HG03066 (cell line): ENCODE measurements around the gene ZNF181.
"Not testable (repeated sequence)": the region's sequence is repeated elsewhere in the genome, so short reads cannot be mapped to it uniquely, and the experiment has no call there.

ENCODE experiments used
- ATAC-seq: cut with Tn5 transposase; IDR thresholded peaks from one replicate; pipeline ENCODE4 v1.9.1; 2021; ENCODE audit warnings: low read depth; ENCODE audit not compliant: unreplicated experiment

ZNF181 gene

DNA sequence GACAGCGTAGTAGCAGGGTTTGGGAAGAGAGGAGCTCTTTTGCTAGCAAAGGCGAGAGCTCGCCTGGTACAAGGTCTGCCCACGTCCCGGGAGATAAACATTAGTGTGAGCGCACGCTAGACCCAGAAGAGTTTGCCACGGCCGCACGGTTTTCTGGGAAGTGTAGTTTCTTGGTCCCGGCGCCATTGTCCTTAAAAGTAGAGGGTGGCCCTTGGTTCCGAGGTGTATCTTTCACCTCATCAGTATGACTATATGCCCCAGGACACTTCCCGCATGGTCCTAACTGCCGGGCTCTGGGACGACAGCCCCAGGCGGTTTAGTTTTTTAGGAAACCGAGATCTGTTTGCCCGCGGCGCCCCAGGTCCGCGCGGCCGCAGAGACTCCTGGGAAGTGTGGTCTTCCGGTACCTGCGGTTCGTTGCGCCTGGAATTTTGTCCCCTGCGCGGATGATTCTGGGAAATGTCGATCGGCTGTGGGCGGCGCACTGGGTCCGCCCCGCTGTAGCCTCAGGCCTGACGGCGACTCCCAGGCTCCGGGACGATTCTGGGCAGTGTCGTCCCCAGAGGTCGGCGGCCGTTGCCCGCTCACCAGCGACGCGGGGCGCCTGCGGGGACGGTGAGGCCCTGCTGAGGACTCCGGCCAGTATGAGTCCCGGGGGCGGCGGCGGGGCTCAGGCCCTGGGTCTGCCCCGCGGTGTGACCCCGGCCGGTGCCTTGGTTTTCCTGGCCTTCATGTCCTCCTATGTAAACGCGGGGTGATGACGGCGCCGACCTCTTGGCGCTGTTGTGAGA is at the start of gene ZNF181:
TSS of gene ZNF181 (plus strand) at position 498 of the 791 bp plus-strand sequence. CDS start 795 bp downstream, outside the sequence.
- ATAC-seq, result peak; percentile 72

DNA sequence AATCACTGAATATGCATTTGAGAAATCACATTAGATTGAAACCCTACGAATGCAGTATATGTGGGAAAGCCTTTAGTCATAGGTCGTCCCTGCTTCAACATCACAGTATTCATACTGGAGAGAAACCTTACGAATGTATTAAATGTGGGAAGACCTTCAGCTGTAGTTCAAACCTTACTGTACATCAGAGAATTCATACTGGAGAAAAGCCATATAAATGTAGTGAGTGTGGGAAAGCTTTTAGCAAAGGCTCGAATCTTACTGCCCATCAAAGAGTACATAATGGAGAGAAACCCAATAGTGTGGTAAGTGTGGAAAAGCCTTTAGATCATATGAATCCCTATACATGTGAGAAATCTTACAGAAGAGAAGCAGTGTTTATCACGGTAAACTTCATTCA is 48.8 kb upstream of the ZNF181 start:
- not testable (repeated sequence) for ATAC-seq

DNA sequence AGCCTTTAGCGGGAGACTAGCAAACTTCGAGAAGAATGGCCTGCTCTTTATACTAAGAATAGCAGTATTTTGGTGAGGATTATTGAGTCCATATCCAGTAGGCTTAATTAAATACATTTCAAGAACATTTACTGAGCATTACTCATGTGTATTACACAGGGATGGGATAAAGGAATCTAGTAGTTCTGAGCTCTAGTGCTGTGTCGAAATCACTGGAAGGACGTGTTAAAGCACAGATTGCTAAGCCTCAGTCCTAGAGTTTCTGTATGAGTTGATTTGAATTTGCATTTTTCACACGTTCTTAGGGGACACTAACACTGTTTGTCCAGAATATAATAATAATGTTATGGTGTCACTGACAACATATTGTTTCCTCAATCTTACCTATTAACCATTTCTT is 47.6 kb upstream of the ZNF181 start:
- ATAC-seq, result no peak

DNA sequence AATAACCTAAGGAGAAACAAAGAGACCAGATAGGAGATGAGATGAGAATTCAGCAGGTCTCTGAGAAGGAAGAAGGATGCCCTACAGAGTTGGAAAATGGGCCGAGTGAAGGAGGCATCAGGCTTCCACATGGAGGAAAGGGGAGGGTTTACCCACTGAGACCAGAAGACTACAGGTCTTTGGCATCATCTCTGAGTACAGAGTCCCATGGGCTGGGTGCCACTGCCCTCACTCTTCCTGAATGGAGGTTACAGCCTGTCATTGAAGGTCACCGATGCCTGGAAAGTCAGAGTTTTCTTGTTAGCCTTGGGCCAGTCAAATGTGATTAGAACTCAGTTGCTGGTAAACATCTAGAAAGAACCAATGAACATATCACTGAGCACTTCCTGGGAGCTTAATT is 46.7 kb upstream of the ZNF181 start:
- ATAC-seq, result no peak

DNA sequence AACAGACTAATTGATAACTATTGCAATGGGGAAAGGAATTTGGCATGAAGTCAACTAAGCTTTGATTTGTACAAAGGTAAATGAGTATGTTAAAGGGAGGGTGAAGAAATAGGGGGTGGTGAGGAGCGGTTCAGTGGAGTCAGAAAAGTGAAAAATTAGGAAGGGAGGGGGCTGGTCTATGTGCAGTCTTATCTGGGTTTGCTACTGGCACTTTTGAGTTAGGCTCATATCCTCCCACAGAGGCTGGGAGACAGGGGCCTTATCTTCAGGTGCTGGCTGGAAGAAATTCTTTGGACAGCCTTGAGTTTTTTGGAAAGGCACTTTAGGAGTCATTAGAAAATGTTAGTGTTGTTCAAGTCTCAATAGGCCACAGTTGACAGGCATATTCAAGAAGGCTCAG is 45.5 kb upstream of the ZNF181 start:
- ATAC-seq, result no peak

DNA sequence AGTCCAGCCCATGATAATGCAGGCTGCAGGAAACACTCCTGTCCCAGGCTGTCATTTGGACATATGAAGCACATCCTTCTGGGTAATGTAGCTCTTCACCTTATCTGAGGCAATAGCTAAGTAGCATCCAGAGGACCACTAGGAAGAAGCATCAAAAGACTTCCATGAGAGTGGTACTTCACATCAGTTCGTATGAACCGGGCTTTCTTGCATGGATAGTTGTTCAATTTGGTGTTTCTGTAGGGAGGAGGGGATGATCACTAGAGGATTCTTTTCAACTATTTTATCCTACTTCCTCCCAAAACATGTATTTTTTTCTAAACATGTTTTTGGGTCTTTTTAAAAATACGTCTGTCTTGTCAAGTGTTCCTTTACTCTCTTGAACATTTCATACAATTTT is 43.7 kb upstream of the ZNF181 start:
- no peak for ATAC-seq

DNA sequence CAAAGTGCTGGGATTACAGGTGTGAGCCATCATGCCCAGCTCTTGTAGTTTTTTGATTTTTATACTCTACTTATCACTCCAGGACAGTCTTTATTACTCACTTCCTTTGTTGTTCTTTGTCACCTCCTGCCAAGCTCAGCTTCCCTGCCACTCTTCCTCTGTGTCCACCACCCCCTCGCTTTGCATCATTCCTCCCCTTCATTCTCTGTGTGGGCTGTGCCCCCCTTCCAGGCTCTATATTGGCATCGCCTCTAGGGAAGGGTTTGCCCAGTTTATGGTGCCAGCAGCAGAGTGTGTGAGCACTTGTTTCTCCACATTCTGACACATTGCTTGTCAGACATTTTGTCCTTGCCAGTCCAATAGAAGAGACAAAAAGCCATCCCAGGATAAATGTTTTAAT is 41.5 kb upstream of the ZNF181 start:
- no peak for ATAC-seq

DNA sequence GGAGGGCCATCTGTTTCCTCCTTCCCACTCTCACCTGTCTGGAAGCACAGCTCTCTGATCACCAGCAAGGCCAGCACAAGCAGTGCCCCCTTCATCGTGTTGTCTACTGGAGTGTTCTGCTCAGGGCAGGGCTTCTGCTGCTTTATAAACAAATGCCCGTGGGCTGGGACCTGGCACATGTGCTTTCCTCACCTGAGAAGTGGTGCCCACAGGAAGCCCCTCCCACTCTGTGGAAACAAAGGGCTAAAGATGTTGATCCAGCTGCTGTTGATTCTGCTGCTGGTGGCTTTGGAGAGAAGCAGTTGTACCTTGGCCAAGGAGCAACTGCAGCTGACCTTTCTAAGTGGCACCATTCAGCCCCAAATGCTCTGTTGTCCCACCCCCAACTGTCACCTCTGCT is 26.4 kb upstream of the ZNF181 start:
- no peak for ATAC-seq

DNA sequence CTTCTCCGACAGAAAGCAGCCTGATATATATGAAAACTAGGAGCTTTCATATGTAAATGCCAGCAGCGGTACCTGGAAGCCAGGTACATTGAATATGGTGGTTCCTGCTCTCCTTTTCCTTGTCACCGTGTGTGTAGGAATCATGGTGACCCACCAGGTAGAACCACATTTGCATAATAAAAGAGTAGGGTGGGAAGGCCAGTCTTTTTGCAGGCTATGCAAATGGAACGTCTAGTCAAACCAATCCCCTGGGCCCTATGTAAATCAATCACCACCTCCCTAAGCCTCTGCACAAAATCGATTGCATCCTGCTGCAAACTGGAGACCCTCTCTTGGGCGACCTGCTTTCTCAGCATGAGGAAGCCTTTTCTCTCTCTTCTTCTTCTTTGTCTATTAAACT is 22.2 kb upstream of the ZNF181 start:
- no peak for ATAC-seq

DNA sequence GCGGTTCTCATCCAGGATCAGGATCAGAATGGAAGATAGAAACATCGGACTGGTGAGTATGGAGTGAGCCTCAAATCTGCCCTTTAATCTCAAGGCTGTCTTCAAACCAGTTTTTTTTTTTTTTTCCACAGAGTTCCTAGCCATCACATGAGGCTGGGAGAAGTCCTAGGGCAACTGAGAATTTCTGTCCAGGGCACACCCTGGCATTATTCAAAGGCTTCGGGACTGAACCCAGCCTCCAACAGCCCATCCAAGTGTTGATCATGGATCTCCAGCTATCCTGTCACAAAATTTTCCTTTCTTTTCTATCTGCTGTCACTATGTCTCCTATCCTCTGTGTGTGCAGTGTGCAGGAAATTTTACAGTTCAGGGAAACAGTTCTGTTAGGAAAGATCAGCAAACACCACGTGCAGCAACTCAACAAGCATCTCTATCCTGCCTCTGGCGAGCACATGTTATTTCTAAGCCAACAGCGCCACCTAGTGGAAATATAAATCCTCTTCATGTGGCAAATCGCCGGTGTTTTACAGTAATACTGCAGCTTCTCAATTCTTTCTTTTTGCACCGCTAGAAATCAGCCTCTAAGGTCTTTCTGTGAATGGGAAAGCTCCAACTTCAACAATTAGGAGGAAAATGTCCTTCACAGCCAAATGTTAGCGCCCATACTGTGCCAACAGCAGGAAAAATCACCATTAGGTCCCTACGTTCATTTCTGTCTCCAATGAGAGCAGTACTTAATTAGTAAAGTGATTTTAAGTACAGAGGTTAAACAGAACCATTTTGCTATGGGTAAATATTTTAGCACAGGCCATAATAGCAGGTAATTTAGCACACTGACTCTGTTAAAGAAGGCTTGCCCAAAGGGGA is 21.4 kb upstream of the ZNF181 start:
- no peak for ATAC-seq

DNA sequence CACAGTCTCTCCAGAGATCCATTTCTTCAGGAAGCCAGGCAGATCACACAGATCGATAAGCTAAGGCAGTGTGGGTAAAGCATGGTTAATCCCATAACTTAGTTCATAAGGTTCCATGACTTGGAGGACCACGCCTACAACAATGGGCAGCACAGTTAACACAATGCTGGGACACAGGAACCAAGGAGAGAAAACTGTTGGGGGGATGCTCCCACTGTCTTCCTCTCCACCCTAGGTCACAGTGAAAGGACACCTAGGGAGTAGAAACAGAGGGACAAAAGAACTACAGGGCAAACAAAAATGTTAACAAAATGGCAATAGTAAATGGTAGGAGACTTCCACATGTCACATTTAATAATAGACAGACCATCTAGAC is 20.8 kb upstream of the ZNF181 start:
- no peak for ATAC-seq

DNA sequence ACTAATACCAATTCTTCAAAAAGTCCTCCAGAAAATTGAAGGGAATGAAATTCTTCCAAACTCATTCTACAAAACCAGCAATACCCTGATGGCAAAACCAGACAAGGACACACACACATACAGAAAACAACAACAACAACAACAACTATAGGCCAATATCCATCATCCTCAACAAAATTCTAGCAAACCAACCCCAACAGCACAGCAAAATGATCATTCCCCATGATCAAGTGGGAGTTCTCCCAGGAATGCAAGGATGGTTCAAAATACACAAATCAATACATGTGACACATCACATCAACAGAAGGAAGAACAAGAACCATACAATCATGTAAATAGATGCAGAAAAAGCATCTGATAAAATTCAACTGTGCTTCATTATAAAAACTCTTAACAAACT is 18.7 kb upstream of the ZNF181 start:
- no peak for ATAC-seq

DNA sequence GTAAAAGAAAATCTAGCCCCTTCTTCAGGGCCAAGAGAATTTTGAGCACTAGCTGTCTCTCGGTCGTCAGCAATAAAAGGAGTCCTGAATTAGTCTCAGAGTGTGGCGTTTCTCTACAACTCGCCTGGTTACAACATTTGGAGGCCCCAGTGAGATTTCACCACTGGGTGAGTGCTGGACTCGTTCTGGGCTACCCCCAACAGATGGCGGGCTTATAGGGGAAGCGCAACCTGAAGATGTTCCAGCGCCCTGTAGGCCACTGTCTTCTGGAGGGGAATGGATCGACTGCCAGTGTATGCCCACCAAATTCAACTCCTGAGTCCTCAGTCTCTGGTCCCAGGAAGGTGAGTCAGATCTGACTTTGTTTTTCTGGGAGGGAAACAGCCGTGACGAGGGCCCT is 11.7 kb upstream of the ZNF181 start:
- ATAC-seq, result no peak

DNA sequence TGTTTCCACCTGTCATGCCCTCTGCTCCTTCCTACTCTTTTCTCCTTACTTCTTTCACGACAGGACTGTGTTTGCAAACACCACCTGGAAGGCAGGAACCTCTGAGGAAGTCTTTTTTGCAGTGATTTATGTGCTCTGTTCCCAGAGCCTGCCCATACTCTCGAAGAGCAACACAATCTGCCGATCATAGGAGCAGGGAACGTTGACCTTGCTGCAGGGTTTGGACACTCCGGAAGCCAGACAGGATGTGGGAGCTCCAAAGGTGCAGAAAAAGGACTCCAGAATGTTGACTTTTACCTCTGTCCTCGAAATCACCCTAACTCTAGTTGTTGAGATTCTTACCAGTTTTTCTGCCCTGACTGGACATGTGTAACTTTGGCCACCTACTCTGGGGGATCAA is 8.6 kb upstream of the ZNF181 start:
- no peak for ATAC-seq

DNA sequence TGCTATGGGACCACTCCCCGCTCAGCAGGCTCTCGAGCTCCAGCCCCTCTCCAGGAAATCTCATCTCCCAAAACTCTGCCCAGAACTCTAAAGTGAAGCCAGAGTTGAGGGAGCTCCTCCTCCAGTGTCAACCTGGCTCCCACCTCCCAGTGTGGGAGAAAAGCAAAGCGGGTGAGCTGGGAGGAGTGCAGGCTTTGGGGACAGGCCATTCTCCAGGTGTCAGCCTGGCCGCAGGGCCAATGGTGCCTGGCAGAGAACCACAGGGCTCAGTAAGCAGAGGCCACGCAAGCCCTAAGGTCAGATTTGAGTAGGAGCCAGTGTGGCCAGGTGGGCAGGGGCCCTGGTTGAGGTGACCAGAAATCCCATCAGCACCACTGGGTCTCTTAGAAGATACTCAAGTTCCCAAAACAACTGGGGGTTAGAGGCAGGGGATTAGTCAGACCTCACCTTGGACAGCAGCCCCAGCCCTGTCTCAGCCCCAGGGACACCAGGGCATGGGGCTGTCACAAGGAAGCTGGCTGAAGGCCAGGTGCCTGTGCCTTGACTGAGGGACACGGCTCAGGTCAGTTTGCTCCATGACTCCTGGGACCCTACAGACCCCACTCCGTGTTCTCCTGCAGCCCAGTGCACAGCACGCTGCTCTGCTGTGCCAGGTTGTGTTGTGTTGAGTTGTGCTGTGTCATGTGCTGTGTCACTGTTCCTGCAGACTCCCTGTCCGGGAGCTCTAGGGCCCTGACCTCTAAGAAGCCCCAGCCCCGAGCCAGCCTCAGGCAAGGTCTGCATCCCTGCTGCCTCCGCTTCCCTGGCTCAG is 2.8 kb upstream of the ZNF181 start:
- ATAC-seq, result no peak

DNA sequence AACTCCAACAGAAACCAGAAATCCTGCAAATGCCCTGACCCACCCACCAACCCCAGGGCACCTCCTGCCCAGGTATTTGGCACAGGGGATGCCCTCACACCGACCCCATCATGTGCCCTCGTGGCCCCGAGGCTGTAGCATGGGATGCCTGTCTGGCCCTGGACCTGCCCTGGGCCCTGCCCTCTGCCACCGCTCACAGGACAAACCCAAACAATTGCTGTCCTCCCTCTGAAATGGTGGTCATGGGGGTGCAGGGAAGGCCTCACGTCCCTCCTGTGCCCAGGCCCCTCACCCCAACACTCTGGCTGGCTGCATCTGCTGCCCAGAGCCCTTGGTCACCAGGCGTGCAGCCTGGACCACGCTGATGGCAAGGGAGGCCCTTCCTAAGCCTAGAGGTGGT is 2.1 kb upstream of the ZNF181 start:
- no peak for ATAC-seq

DNA sequence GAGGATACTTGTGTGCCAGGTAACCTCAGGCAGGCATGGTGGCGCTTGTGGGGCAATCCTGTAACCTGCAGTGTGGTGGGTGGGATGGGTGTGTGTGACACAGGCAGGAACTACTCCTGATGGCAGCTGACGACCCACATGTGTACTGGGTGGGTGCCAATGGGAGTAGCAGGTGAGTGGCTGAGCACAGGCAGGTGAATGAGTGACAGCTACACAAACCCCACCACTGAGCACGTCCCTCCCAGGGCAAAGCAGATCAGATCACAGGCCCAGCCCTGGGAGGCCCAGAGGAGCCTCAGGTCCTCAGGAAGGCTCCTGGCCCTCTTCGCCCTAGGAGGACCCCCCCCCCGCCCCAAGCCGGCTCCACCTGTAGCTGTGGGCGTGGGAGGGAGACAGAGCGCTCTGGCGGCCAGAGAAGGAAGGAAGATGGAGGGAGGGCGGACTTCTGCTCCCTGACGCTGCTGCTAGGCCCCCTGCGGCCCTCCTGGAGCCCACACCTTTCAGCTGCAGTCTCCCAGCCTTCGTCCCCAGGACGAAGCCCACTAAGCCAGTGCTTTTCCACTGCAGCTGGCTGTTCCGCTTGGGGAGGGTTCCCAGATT is 1.3 kb upstream of the ZNF181 start:
- ATAC-seq, result no peak

DNA sequence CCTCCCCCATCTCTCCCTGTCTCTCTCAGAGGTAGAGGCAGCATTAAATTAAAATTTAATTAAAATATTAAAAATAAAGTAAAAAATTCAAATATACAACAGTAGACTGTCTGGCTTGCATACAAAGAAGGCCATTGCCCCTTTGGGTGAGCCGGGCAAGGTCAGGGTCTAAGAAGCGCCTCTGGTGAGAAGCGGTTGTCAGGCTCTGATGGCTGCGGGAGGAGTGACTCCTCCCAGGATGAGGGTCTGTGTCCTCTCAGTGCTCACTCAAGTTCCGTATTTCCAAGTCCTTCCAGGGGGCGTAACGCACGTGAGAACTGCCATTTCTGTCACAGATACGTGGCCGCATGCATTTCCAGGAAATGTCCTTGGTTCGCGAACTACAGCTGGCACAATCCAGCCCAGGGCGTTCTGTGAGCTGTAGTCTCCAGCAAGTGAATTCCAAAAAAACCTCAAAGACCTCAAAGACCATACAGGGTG is 737 bp upstream of the ZNF181 start:
- ATAC-seq, result peak; percentile 26

DNA sequence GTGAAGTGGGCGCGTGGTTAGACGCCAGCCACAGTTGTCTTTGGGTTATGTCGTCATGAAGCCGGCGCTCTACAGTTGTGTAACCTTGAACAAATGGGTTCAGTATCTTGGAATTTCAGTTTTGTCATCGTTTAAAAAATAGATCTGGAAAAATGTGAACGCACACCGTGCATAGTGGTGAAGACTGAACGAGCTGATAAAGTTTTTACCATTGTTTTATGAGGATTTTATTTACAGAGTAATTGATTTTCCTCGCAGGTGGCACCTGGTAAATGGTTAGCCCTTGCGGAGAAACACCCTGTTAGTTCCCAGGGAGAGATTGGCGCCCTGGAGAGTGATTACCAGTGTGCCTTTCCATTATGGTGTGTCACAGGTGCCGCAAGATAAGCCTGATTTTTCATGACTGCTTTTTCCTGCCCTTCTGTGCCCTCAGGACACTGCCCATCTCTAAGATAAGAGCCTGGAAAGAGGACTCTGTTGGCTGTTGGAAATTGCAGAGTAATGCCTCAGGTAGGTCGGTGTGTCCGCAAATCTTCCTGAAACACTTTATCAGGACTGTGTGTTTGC is 577 bp downstream of the ZNF181 start:
- peak; percentile 36 for ATAC-seq
